PFSK-1 (cell line): ENCODE data around the gene TECR.

Source experiments
- POLR2AphosphoS5 ChIP-seq: IDR thresholded peaks from 2 replicates; pipeline ENCODE4 v1.6.1; 2012; ENCODE audit warnings: low read depth, mild to moderate bottlenecking, control low read depth, low read length, moderate library complexity
- TAF1 ChIP-seq: IDR thresholded peaks from 2 replicates; pipeline ENCODE4 v1.6.1; 2012; ENCODE audit warnings: low read length, control low read depth, borderline replicate concordance; ENCODE audit not compliant: insufficient read depth

GRCh38 chr19:14553042-14553938 lies 23.9 kb downstream of the TECR start:
- TF ChIP-seq TAF1 (no peak), POLR2AphosphoS5 (no peak)
